Transverse colon (tissue), 4 donors: Measurements from ENCODE around the gene PCARE.

Experiments
- CTCF ChIP-seq, 5 experiments: fragments of 200-600 bp in 3 of 5; fragments of 450-650 bp in 2 of 5; sonication (generic) in 3 of 5; IDR thresholded peaks; 1 replicate in 2 of 5; 2 replicates in 3 of 5; pipeline ENCODE4 v1.5.1; 2016 to 2017; ENCODE audit warnings: antibody characterized with exemption in 5 of 5, inconsistent platforms in 3 of 5, mild to moderate bottlenecking in 2 of 5, moderate library complexity in 1 of 5
- POLR2A ChIP-seq: fragments of 450-650 bp; IDR thresholded peaks from one replicate; pipeline ENCODE4 v1.6.1; 2016; ENCODE audit warnings: antibody characterized with exemption, mild to moderate bottlenecking, moderate library complexity
- POLR2AphosphoS5 ChIP-seq, 3 donors: sonication (generic); formaldehyde crosslinking; IDR thresholded peaks; one replicate each; pipeline ENCODE4 v1.6.1; 2016; ENCODE audit warnings: antibody characterized with exemption in 3 of 3

DNA sequence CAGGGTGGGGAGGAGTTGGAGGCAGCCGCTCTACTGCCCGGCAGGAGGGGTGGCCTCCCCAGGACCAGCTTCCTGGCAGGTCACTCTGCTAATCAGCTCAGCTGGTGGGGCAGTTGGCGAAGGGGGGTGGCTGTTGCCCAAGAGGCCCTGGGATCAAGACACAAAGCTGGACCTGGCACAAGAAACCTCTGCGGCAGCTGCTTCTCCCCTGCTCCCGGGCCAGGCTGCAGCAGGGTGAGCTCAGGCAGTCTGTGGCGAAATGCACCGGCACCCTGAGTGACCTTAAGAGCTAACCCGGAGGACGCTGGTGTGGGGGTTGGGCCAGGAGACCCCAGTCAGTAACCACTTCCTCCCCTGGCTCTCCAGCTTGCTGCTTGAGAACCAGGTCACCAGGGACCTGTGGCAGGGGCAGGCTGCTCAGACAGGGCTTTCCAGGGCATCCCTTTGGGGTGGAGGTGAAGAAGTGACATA lies 62.1 kb downstream of the PCARE start:
- TF ChIP-seq CTCF (IDR thresholded peaks at IDR 0.05) = no peak
- TF ChIP-seq POLR2AphosphoS5 (IDR thresholded peaks at IDR 0.05) = no peak
- no peak for TF ChIP-seq POLR2A
